Testis (tissue), 3 donors: ENCODE results near the gene RPAIN. TPM values are rescaled to one million over a fixed set of nuclear protein-coding genes. Genes with fewer than 3 reads are reported as not detected.
"Not testable (repeated sequence)": the region's sequence is repeated elsewhere in the genome, so short reads cannot be mapped to it uniquely, and the experiment has no call there.

Experiments
- DNase-seq: peaks from one replicate; pipeline ENCODE4 v3.0.0-alpha.2; 2019
- H3K27ac ChIP-seq, 2 donors: fragments of 200-600 bp; sonication (generic); one replicate each; pipeline ENCODE4 v1.5.1; 2019
- H3K27me3 ChIP-seq: fragments of 200-600 bp; sonication (generic); one replicate; pipeline ENCODE4 v1.5.1; 2019
- H3K36me3 ChIP-seq: fragments of 200-600 bp; sonication (generic); one replicate; pipeline ENCODE4 v1.5.1; 2017; ENCODE audit warnings: low read depth; ENCODE audit errors: missing control alignments
- H3K4me1 ChIP-seq: fragments of 200-600 bp; sonication (generic); one replicate; pipeline ENCODE4 v1.5.1; 2019
- H3K4me3 ChIP-seq, 2 donors: fragments of 200-600 bp; sonication (generic); one replicate each; pipeline ENCODE4 v1.5.1; 2017 to 2019
- H3K9me3 ChIP-seq: fragments of 200-600 bp; sonication (generic); one replicate; pipeline ENCODE4 v1.5.1; 2017
- POLR2A ChIP-seq: fragments of 450-650 bp; IDR thresholded peaks from one replicate; pipeline ENCODE4 v1.6.1; 2017; ENCODE audit warnings: antibody characterized with exemption, mild to moderate bottlenecking, moderate library complexity
- WGBS, 2 donors: methylation state at CpG; one replicate each; pipeline ENCODE4 v1.1.5; 2018; 5-methylcytosine and 5-hydroxymethylcytosine counted together
- intact Hi-C: fragments of 100-400 bp; cut with DNase I; formaldehyde crosslinking; loops from one replicate; pipeline ENCODE4 v1.15.1; 2023; ENCODE audit warnings: low total_unique reads
- polyA plus RNA-seq: library from polyadenylated mRNA; stranded (reverse); fragments of 350-450 nt; fragmentation: Illumina TruSeq; extraction: RNeasy Lipid Tissue Mini Kit (QIAGEN cat#74804); gene quantifications from one replicate; pipeline ENCODE4 v1.2.3, GENCODE V29; 2014; ENCODE audit warnings: low read depth, low replicate concordance; ENCODE audit not compliant: insufficient read depth
- total RNA-seq, 2 donors: library from RNA; depleted of rRNA; stranded (reverse); fragments of >200 nt; gene quantifications; one replicate each; pipeline ENCODE4 v1.2.3, GENCODE V29; 2016
- TF ChIP-seq, protein P1 (sequence below), 3 experiments: fragments of 450-650 bp in 2 of 3; fragments of 200-600 bp in 1 of 3; sonication (generic) in 1 of 3; IDR thresholded peaks; one replicate each; pipeline ENCODE4 v1.5.1; 2016 to 2019; ENCODE audit warnings: antibody characterized with exemption in 3 of 3, mild to moderate bottlenecking in 2 of 3, moderate library complexity in 1 of 3

RPAIN gene
- total and polyA plus RNA-seq, 3 donors from 2014 or later = 35.8 to 60.0 (median 52.1) TPM

DNA sequence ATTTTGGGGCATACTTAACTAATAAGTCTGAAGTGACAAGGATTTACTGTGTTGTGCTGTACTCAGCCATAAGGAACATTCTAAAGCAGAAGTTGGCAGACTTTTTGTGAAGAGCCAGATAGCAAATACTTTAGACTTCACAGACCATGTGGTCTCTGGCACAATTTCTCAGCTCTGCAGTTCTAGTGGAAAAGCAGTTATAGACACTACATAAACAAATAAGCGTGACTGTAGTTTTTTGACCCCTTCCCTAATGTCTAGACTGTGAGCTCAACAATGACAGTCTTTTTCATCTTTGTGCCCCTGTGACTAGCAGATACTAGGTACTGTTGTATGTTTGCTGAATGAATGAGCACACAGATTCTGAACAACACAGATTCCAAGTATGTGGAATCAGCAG lies 4.9 kb downstream of the RPAIN start:
- Histone ChIP-seq H3K27me3 (no peaks in the 10 kb centered on the region), H3K9me3 (no peaks in the 10 kb centered on the region), H3K4me3 (no peak overlapping the region), H3K4me1 (peaks cover 5% of the 10 kb centered on the region), H3K27ac (no peak overlapping the region), H3K36me3 (no peaks in the 10 kb centered on the region)
- intact Hi-C loops = no loop called here
- TF ChIP-seq, protein P1, sequence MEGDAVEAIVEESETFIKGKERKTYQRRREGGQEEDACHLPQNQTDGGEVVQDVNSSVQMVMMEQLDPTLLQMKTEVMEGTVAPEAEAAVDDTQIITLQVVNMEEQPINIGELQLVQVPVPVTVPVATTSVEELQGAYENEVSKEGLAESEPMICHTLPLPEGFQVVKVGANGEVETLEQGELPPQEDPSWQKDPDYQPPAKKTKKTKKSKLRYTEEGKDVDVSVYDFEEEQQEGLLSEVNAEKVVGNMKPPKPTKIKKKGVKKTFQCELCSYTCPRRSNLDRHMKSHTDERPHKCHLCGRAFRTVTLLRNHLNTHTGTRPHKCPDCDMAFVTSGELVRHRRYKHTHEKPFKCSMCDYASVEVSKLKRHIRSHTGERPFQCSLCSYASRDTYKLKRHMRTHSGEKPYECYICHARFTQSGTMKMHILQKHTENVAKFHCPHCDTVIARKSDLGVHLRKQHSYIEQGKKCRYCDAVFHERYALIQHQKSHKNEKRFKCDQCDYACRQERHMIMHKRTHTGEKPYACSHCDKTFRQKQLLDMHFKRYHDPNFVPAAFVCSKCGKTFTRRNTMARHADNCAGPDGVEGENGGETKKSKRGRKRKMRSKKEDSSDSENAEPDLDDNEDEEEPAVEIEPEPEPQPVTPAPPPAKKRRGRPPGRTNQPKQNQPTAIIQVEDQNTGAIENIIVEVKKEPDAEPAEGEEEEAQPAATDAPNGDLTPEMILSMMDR (IDR thresholded peaks at IDR 0.05) = no peak
- TF ChIP-seq POLR2A = no peak
- DNase-seq = no peak
- WGBS, 2 donors = 84 to 91% methylated on average over 1 of the region's 1 CpG

DNA sequence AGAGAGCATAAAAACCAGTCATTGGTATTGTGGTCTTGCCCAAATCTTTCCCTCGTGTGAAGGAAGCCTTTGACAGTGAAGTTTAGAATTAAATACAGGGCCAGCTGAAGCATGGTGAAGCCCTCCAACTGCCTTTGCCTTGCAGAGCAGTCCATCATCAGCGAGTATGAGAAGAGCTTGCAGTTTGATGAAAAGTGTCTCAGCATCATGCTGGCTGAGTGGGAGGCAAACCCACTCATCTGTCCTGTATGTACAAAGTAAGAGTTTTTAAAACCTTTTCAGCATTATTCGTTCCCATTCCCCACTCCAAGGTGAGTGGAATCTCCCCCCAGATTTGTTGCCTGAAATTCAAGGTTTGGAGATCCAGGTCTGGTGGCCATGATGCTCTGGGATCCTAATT lies 5.8 kb downstream of the RPAIN start:
- no peaks in the 10 kb centered on the region for H3K27me3 ChIP-seq
- no peak for DNase-seq
- no peak overlapping the region for H3K4me3 ChIP-seq
- H3K27ac ChIP-seq = no peak overlapping the region
- TF ChIP-seq, protein P1 (IDR thresholded peaks at IDR 0.05) = no peak
- no peak for TF ChIP-seq POLR2A
- no peaks in the 10 kb centered on the region for H3K9me3 ChIP-seq
- WGBS, 2 donors = 70 to 77% methylated on average over 3 of the region's 3 CpGs
- intact Hi-C loops = no loop called here
- peaks cover 4% of the 10 kb centered on the region for H3K4me1 ChIP-seq
- H3K36me3 ChIP-seq = no peaks in the 10 kb centered on the region

DNA sequence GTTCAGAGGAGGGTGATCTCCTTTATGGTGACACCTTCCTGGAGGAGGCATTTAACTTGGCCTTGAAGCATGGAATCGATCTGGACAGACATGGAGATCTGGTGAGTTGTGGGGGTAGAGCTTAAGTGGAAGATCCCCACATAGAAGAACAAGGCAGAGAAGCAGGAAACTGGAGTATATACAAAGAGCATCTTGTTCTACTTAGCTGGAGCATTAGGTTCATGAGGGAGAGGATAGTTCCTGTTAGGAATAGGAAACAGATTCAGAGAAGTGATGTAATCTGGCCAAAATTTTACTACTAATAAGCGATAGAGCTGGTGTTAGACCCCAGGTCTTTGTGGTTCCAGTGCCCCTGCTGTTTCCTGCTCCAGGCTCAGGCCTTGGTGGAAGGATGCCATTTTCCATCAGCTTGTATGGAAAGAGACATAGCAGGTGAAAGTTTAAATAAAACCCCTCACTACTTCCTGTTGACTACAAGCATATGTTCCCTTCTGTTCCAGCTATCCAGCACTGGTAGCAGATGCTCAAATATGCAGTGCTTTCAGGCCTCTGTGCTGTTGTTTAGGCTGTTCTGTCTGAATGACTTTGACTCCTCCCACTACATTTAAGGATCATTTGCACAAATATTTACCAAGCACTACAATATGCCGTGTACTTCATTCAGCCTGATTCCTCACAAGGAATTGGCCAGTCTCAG lies 9.4 kb downstream of the RPAIN start:
- Histone ChIP-seq H3K4me3 (no peak overlapping the region), H3K27me3 (no peaks in the 10 kb centered on the region), H3K4me1 (no peaks in the 10 kb centered on the region), H3K9me3 (no peaks in the 10 kb centered on the region), H3K36me3 (no peaks in the 10 kb centered on the region), H3K27ac (no peak overlapping the region)
- intact Hi-C loops = no loop called here
- DNase-seq = no peak
- no peak for TF ChIP-seq POLR2A
- TF ChIP-seq, protein P1 (IDR thresholded peaks at IDR 0.05) = no peak
- WGBS, 2 donors = 80 to 81% methylated on average over 2 to 3 of the region's 3 CpGs

DNA sequence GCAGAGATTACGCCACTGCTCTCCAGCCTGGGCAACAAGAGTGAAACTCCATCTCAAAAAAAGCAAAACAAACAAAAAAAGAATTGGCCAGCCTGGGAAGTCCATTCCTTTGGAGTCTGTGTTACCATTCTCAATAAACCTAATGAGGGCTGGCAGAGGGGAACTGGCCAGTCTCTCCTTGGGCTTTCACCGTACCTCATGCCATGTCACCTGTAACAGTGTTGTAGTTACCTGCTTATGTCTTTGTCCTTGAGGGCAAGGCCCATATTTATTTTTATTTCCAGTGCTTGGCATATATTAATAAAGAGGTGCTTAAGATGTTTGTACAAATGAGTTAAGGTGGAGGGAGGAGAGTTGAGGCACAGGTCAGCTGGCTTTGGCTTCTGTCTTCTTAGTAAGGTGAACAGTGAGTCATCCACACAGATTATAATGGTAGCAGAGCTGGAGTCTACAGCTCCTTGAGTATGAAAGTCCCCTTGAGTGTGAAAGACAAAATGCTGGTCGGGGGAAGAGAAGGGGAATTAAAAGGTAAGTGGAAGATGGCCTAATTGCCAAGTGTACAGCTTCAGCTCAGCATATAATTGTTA lies 10.5 kb downstream of the RPAIN start:
- WGBS, 2 donors = 94 to 97% methylated on average over 3 of the region's 3 CpGs
- H3K27me3 ChIP-seq = no peaks in the 10 kb centered on the region
- no peaks in the 10 kb centered on the region for H3K36me3 ChIP-seq
- no peak for TF ChIP-seq POLR2A
- no peaks in the 10 kb centered on the region for H3K9me3 ChIP-seq
- peaks cover 5% of the 10 kb centered on the region for H3K4me1 ChIP-seq
- no peak for DNase-seq
- H3K27ac ChIP-seq = no peak overlapping the region
- H3K4me3 ChIP-seq = no peak overlapping the region
- intact Hi-C loops = no loop called here

DNA sequence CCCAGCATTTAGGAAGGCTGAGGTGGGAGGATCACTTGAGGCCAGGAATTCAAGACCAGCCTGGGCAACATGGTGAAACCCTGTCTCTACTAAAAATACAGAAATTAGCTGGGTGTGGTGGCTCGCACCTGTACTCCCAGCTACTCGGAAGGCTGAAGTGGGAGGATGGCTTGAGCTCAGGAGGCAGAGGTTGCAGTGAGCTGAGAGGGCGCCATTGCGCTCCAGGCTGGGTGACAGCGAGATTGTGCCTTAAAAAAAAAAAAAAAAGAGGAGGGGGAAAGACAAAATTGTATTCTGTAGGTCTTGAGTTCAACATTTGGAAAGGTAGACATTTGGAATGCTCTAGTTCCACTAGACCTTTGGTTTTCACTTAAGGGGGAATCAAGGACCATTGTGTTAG lies 11.3 kb downstream of the RPAIN start:
- H3K27me3 ChIP-seq, H3K4me3 ChIP-seq, H3K27ac ChIP-seq, intact Hi-C loops, H3K9me3 ChIP-seq, H3K36me3 ChIP-seq, DNase-seq, H3K4me1 ChIP-seq: not testable (repeated sequence)
- WGBS, 2 donors = 78 to 81% methylated on average over 5 of the region's 5 CpGs
